ENCODE measurements around the gene NDUFV3.

- no peak for TF ChIP-seq CTCF (conservative IDR thresholded peaks at IDR 0.05; ENCODE audit: low read depth in 2 of 2)
- TF ChIP-seq EZH2 (IDR thresholded peaks at IDR 0.05; ENCODE audit: low read depth, unreplicated experiment) = no peak
- TF ChIP-seq EZH2phosphoT487 (IDR thresholded peaks at IDR 0.05; ENCODE audit: unreplicated experiment) = no peak
- no peak for TF ChIP-seq POLR2AphosphoS5 (IDR thresholded peaks at IDR 0.05; ENCODE audit: low read depth)
- no peak for TF ChIP-seq REST (IDR thresholded peaks at IDR 0.05; ENCODE audit: unreplicated experiment)
- no peak for TF ChIP-seq ETS1 (IDR thresholded peaks at IDR 0.05)
- no peak for TF ChIP-seq NANOG (IDR thresholded peaks at IDR 0.05; ENCODE audit: borderline replicate concordance)
- no peak for TF ChIP-seq STAT1 (IDR thresholded peaks at IDR 0.05; ENCODE audit: unreplicated experiment)
- no peak for TF ChIP-seq CREB1 (CRISPR knock-in tag; IDR thresholded peaks at IDR 0.05; ENCODE audit: low read depth)
- TF ChIP-seq JUNB (IDR thresholded peaks at IDR 0.05; ENCODE audit: unreplicated experiment) = no peak
- TF ChIP-seq ZNF114 (CRISPR knock-in tag; IDR thresholded peaks at IDR 0.05) = no peak
- TF ChIP-seq ZNF462 (CRISPR knock-in tag; IDR thresholded peaks at IDR 0.05) = no peak
Observed at GRCh38 chr21:42847051-42847707, 45.9 kb upstream of the NDUFV3 start.

Data from GM23338 (cell line).